PC-9 (cell line): ENCODE measurements around the gene IRF7.

Experiments
- EZH2 ChIP-seq: fragments of 200-600 bp; sonication (generic); IDR thresholded peaks from 2 replicates; pipeline ENCODE4 v1.8.0; 2017; ENCODE audit warnings: antibody characterized with exemption, low read depth
- TF ChIP-seq, protein P1 (sequence below): fragments of 200-600 bp; sonication (generic); conservative IDR thresholded peaks from 2 replicates; pipeline ENCODE4 v1.6.1; 2017; ENCODE audit warnings: mixed run types, antibody characterized with exemption, mild to moderate bottlenecking, moderate library complexity

DNA sequence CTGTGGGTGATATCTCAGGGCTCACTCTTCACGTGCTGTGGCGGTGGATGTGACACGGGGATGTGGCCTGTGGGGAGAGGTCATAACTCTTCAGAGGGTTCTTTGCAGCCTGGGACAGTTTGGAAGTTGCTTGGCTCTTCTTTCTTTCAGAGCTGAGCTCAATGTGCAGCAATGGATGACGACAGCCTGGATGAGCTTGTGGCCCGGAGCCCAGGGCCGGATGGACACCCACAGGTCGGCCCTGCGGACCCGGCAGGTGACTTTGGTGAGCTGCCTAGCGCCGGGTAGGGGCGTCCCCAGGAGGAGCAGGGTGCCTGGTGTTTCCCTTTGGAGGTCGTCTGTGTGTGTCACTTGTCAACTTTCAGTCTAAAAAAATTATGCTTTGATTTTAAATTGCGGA, 34.4 kb downstream of the IRF7 start:
- TF ChIP-seq, protein P1, sequence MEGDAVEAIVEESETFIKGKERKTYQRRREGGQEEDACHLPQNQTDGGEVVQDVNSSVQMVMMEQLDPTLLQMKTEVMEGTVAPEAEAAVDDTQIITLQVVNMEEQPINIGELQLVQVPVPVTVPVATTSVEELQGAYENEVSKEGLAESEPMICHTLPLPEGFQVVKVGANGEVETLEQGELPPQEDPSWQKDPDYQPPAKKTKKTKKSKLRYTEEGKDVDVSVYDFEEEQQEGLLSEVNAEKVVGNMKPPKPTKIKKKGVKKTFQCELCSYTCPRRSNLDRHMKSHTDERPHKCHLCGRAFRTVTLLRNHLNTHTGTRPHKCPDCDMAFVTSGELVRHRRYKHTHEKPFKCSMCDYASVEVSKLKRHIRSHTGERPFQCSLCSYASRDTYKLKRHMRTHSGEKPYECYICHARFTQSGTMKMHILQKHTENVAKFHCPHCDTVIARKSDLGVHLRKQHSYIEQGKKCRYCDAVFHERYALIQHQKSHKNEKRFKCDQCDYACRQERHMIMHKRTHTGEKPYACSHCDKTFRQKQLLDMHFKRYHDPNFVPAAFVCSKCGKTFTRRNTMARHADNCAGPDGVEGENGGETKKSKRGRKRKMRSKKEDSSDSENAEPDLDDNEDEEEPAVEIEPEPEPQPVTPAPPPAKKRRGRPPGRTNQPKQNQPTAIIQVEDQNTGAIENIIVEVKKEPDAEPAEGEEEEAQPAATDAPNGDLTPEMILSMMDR = no peak
- no peak for TF ChIP-seq EZH2
